A673 (cell line): ENCODE data around the gene OLIG1. TPM values are rescaled to one million over a fixed set of nuclear protein-coding genes. Genes with fewer than 3 reads are reported as not detected.

ENCODE experiments used
- BruUV-seq: library from RNA; stranded (reverse); fragments of 400-500 nt; replicated peaks from 2 replicates; lab custom pipeline; 2021; lab: Mats Ljungman, UMichigan
- CTCF ChIA-PET: fragments of 300-600 bp; sonication (Branson Sonifier 250); formaldehyde crosslinking; loops from one replicate; lab custom pipeline; 2022; ENCODE audit warnings: antibody characterized with exemption; lab: Charles Lee
- POLR2A ChIA-PET: fragments of 300-600 bp; sonication (Branson Sonifier 250); formaldehyde crosslinking; loops from one replicate; lab custom pipeline; 2022; ENCODE audit warnings: antibody characterized with exemption; ENCODE audit not compliant: low non-redundant PET; lab: Charles Lee
- DNase-seq: peaks from one replicate; pipeline ENCODE4 v3.0.0-alpha.2; 2015; ENCODE audit warnings: low spot score
- H3K27ac ChIP-seq: fragments of 200-600 bp; sonication (generic); 2 replicates; pipeline ENCODE4 v1.5.1; 2016; ENCODE audit warnings: mixed run types, low read depth, mild to moderate bottlenecking, mixed read lengths, antibody characterized with exemption, low read length; ENCODE audit not compliant: poor library complexity, severe bottlenecking
- H3K27me3 ChIP-seq: fragments of 200-600 bp; sonication (generic); replicated peaks from 2 replicates; pipeline ENCODE4 v1.6.1; 2017; ENCODE audit warnings: mixed run types, low read depth, mild to moderate bottlenecking, mixed read lengths, antibody characterized with exemption, low read length; ENCODE audit not compliant: insufficient read depth, poor library complexity
- H3K36me3 ChIP-seq: fragments of 200-600 bp; sonication (generic); 2 replicates; pipeline ENCODE4 v1.6.1; 2016; ENCODE audit warnings: mixed run types, mild to moderate bottlenecking, mixed read lengths, antibody characterized with exemption, low read length; ENCODE audit not compliant: insufficient read depth, poor library complexity, severe bottlenecking
- H3K4me1 ChIP-seq: fragments of 200-600 bp; sonication (generic); 2 replicates; pipeline ENCODE4 v1.6.1; 2017; ENCODE audit warnings: mixed run types, mild to moderate bottlenecking, mixed read lengths, antibody characterized with exemption, low read length; ENCODE audit not compliant: insufficient read depth, poor library complexity, severe bottlenecking
- H3K4me3 ChIP-seq: fragments of 200-600 bp; sonication (generic); 2 replicates; pipeline ENCODE4 v1.5.1; 2016; ENCODE audit warnings: low read depth, mixed run types, mild to moderate bottlenecking, mixed read lengths, low read length; ENCODE audit not compliant: poor library complexity, severe bottlenecking
- H3K9me3 ChIP-seq: fragments of 200-600 bp; sonication (generic); 2 replicates; pipeline ENCODE4 v1.6.1; 2016; ENCODE audit warnings: mixed run types, low read depth, mild to moderate bottlenecking, mixed read lengths, antibody characterized with exemption, low read length; ENCODE audit not compliant: poor library complexity, severe bottlenecking
- CTCF ChIP-seq: fragments of 300-800, 200-600 bp; sonication (generic); conservative IDR thresholded peaks from 2 replicates; pipeline ENCODE4 v1.5.1; 2017; ENCODE audit warnings: low read depth, mild to moderate bottlenecking, antibody characterized with exemption, low read length, moderate library complexity, mixed read lengths
- EZH2 ChIP-seq: fragments of 200-600 bp; sonication (generic); IDR thresholded peaks from 2 replicates; pipeline ENCODE4 v1.6.1; 2017; ENCODE audit warnings: borderline replicate concordance, low read depth, mild to moderate bottlenecking, mixed read lengths, antibody characterized with exemption, low read length; ENCODE audit not compliant: poor library complexity, severe bottlenecking
- intact Hi-C: fragments of 100-400 bp; cut with micrococcal nuclease; formaldehyde crosslinking; loops from one replicate; pipeline ENCODE4 v1.10.0; 2022; ENCODE audit not compliant: unreplicated experiment
- total RNA-seq: library from RNA; stranded (reverse); gene quantifications from 2 replicates; pipeline ENCODE4 v1.2.3, GENCODE V29; 2021

Gene OLIG1
- total RNA-seq, 1 experiment from 2014 or later, result not detected

DNA sequence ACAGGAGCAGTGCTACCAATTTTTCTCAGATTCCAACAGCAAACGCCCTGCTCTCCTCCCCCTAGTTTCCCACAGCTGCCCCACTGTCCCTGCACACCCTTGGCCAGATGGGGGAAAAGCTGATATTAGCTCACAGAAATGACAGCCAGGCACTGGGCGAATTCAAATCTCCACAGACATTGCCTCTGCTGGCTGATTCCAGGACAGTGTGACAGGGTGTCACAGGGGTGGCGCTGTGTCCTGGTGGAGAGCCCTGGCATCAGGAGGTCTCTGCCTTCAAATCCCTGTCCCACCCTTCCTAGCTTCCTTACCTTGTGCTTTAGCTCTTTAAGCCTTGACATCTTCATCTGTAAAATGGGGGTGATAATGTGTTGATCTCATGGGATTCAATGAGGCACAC, 10.4 kb downstream of the OLIG1 start:
- Histone ChIP-seq H3K27ac (no peak overlapping the region), H3K36me3 (no peaks in the 10 kb centered on the region), H3K4me3 (no peak overlapping the region), H3K9me3 (no peaks in the 10 kb centered on the region), H3K27me3 (peaks cover 56% of the 10 kb centered on the region), H3K4me1 (no peaks in the 10 kb centered on the region)
- BruUV-seq, result no TSS peak
- TF ChIP-seq EZH2 (no peak), CTCF (no peak)
- intact Hi-C loops, result no loop called here
- ChIA-PET CTCF (interaction anchor here (0.6 kb wide), 1 partner anchor 281 kb away, joined by 4 read pairs; no protein-coding TSS in a partner anchor), POLR2A (no interaction called here)
- no peak for DNase-seq

DNA sequence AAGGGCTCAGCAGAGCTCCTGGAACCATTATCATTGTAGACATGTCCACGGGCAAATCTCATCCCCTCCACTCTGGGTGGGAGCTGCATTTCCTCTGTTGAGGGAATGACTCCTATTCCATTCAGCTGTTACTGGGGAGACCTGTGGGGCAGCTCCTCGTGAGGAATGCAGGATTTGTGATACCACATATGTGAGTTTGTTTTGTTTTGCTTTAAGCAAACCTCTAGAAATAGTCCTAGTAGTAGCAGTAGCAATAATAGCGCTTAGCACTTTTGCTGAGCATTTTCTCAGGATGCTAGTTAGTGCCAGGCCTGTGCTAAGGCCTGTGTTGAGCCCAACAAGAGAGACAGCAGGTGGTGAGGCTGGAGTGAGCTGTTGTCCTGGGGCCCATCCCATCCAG, 10.8 kb downstream of the OLIG1 start:
- H3K4me3 ChIP-seq, result no peak overlapping the region
- DNase-seq, result no peak
- no peak overlapping the region for H3K27ac ChIP-seq
- peaks cover 54% of the 10 kb centered on the region for H3K27me3 ChIP-seq
- ChIA-PET POLR2A (no interaction called here), CTCF (interaction anchor here (0.6 kb wide), 1 partner anchor 280 kb away, joined by 4 read pairs; no protein-coding TSS in a partner anchor)
- no peaks in the 10 kb centered on the region for H3K4me1 ChIP-seq
- no peaks in the 10 kb centered on the region for H3K9me3 ChIP-seq
- intact Hi-C loops, result no loop called here
- H3K36me3 ChIP-seq, result no peaks in the 10 kb centered on the region
- BruUV-seq, result no TSS peak
- no peak for TF ChIP-seq CTCF
- TF ChIP-seq EZH2, result no peak

DNA sequence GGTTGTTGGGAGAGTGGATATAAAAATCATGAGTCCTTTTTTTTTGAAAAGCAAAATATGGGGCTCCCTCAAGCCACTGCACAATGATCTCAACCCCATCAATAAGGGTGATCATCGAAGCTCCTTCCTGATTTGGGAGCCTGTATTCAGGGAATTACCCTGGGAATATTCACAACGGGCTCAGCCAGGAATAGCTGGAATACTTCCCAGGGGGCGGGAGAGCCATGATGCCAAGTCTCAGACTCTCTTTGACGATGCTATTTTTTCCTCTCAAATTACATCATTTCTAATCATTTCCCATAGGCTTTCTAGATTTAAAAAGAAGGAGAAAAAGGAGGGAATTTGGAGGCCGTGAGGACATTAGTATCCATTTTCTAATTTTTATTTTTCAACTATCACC, 18.4 kb downstream of the OLIG1 start:
- Histone ChIP-seq H3K4me3 (no peak overlapping the region), H3K9me3 (no peaks in the 10 kb centered on the region), H3K4me1 (no peaks in the 10 kb centered on the region), H3K27me3 (peaks cover 26% of the 10 kb centered on the region), H3K27ac (no peak overlapping the region), H3K36me3 (no peaks in the 10 kb centered on the region)
- no TSS peak for BruUV-seq
- DNase-seq, result no peak
- ChIA-PET POLR2A (interaction anchor here (0.6 kb wide), 1 partner anchor 201 kb away, joined by 4 read pairs; no protein-coding TSS in a partner anchor), CTCF (no interaction called here)
- TF ChIP-seq EZH2 (no peak), CTCF (no peak)
- intact Hi-C loops, result no loop called here
